Tongue (tissue), 2 donors: ENCODE results near the gene STIL. TPM values are rescaled to one million over a fixed set of nuclear protein-coding genes. Genes with fewer than 3 reads are reported as not detected.
A peak's percentile ranks its signal among the peaks of the same experiment; 100 is the strongest.
"Not testable (repeated sequence)": the region's sequence is repeated elsewhere in the genome, so short reads cannot be mapped to it uniquely, and the experiment has no call there.

Experiments used
- DNase-seq: peaks from one replicate; pipeline ENCODE4 v3.0.0-alpha.2; 2015
- total RNA-seq: library from RNA; depleted of rRNA; stranded (reverse); fragments of >200 nt; gene quantifications from one replicate; pipeline ENCODE4 v1.2.3, GENCODE V29; 2014

STIL gene
- total RNA-seq, 1 donor from 2014 or later: 8.8 TPM

GRCh38 chr1:47219590-47220220 is 94.2 kb downstream of the STIL start:
- no peak for DNase-seq

GRCh38 chr1:47219001-47219400 is 94.9 kb downstream of the STIL start:
- no peak for DNase-seq

- no peak for DNase-seq
Observed at GRCh38 chr1:47216278-47217059, 97.5 kb downstream of the STIL start.

- no peak for DNase-seq
Observed at GRCh38 chr1:47215713-47216112, 98.2 kb downstream of the STIL start.

GRCh38 chr1:47214549-47214948 is 99.4 kb downstream of the STIL start:
- no peak for DNase-seq

- no peak for DNase-seq
Observed at GRCh38 chr1:47213230-47213963, 100.5 kb downstream of the STIL start.

GRCh38 chr1:47212636-47213229 is 101.2 kb downstream of the STIL start:
- DNase-seq: no peak

- DNase-seq: no peak
Observed at GRCh38 chr1:47211796-47212269, 102.1 kb downstream of the STIL start.

- DNase-seq: no peak
Observed at GRCh38 chr1:47210666-47211065, 103.3 kb downstream of the STIL start.

GRCh38 chr1:47209725-47210325 is 104.1 kb downstream of the STIL start:
- DNase-seq: no peak

- DNase-seq: no peak
Observed at GRCh38 chr1:47209091-47209490, 104.9 kb downstream of the STIL start.

- DNase-seq: no peak
Observed at GRCh38 chr1:47208374-47208850, 105.5 kb downstream of the STIL start.

GRCh38 chr1:47207803-47208373 is 106.1 kb downstream of the STIL start:
- DNase-seq: no peak

GRCh38 chr1:47205918-47206317 is 108.0 kb downstream of the STIL start:
- DNase-seq: no peak

- not testable (repeated sequence) for DNase-seq
Observed at GRCh38 chr1:47203504-47203903, 110.4 kb downstream of the STIL start.

GRCh38 chr1:47201179-47201578 is 112.8 kb downstream of the STIL start:
- peak; percentile 83 for DNase-seq

Other genes with a start within 250 kb of the STIL start
- gene CYP4Z1, start 246.9 kb downstream of the STIL start, total RNA-seq: not detected
- gene CYP4A22, start 176.7 kb downstream of the STIL start, total RNA-seq: not detected
- gene PDZK1IP1, start 124.1 kb downstream of the STIL start, total RNA-seq: 2.1 TPM
- 3.6 TPM for gene TAL1, start 81.9 kb downstream of the STIL start, total RNA-seq
- 102 TPM for gene CMPK1, start 19.6 kb upstream of the STIL start, total RNA-seq
- not detected for gene FOXE3, start 102.1 kb upstream of the STIL start, total RNA-seq
- gene FOXD2, start 123.9 kb upstream of the STIL start, total RNA-seq: 1.8 TPM